C4-2B (cell line): Measurements from ENCODE around the gene ZNF618.

ENCODE experiments used
- H3K27ac ChIP-seq: fragments of 450-650 bp; 2 replicates; pipeline ENCODE4 v1.5.1; 2017
- CTCF ChIP-seq: fragments of 450-650 bp; conservative IDR thresholded peaks from 2 replicates; pipeline ENCODE4 v1.5.1; 2017; ENCODE audit warnings: mild to moderate bottlenecking
- ZFX ChIP-seq: fragments of 450-650 bp; IDR thresholded peaks from 2 replicates; pipeline ENCODE4 v1.6.1; 2017

The ZNF618 gene

DNA sequence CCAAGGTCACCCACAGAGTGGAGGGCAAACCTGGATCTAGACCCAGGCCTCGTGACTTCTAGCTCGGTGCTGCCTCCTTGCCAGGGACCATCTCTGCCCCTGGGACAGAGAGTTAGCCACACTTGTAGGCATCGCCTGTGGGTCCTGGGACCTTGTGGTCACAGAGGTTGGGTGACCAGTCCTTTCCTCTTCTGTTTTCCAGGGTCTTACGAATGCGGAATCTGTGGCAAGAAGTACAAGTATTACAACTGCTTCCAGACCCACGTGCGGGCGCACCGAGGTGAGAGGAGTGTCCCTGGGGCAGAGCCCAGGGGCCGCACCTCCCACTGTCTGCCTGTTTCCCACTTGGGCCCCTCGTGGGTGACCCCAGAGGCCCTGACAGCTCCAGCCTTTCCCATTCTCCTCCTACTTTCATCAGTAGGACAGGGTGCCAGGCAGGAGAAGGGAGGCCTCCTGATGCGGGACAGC lies 125.7 kb downstream of the ZNF618 start:
- H3K27ac ChIP-seq, result no peak overlapping the region
- no peak for TF ChIP-seq CTCF
- TF ChIP-seq ZFX, result no peak

- no peak overlapping the region for H3K27ac ChIP-seq
- TF ChIP-seq CTCF (no peak), ZFX (no peak)
Observed at GRCh38 chr9:114002271-114002985, 126.3 kb downstream of the ZNF618 start.

DNA sequence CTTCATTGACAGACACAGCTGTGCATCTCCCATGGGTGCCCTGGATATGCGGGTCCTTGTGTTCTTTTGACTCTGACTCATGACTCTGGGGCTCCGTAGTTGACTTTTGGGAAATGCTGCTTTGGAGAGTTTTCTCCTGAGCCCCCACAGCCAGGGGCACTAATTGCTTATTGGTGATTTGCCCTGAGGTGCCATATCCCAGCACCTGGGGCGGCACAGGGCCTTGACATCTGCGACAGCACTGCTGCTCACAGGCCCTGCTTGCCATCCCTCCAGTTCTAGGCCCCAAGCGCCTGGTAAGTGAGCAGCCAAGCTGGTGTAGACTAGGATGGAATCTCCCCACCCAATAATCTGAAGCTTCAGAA lies 126.9 kb downstream of the ZNF618 start:
- H3K27ac ChIP-seq, result no peak overlapping the region
- TF ChIP-seq ZFX, result no peak

DNA sequence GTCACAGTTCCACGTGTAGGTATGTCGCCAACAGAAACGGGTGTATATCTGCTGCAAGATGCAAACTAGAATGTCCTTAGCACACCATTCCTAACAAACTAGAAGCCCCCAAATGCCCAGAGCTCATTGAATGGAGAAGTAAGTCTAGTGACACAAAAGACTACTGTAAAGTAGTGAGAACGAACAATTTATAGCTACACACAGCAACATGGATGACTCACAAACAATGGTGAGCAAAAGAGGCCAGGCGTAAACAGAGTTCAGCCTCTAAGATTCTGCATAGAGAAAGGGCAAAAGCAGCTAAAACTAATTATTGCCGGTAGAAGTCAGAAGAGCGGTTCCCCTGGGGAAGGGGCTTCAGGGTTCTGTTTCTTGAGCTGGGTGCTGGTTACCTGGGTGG lies 127.2 kb downstream of the ZNF618 start:
- TF ChIP-seq ZFX, result no peak
- no peak for TF ChIP-seq CTCF
- H3K27ac ChIP-seq, result no peak overlapping the region

GRCh38 chr9:114003758-114004157 lies 127.6 kb downstream of the ZNF618 start:
- TF ChIP-seq CTCF, result no peak
- TF ChIP-seq ZFX, result no peak
- H3K27ac ChIP-seq, result no peak overlapping the region

GRCh38 chr9:114004221-114004716 lies 128.2 kb downstream of the ZNF618 start:
- no peak overlapping the region for H3K27ac ChIP-seq
- TF ChIP-seq CTCF (no peak), ZFX (no peak)

DNA sequence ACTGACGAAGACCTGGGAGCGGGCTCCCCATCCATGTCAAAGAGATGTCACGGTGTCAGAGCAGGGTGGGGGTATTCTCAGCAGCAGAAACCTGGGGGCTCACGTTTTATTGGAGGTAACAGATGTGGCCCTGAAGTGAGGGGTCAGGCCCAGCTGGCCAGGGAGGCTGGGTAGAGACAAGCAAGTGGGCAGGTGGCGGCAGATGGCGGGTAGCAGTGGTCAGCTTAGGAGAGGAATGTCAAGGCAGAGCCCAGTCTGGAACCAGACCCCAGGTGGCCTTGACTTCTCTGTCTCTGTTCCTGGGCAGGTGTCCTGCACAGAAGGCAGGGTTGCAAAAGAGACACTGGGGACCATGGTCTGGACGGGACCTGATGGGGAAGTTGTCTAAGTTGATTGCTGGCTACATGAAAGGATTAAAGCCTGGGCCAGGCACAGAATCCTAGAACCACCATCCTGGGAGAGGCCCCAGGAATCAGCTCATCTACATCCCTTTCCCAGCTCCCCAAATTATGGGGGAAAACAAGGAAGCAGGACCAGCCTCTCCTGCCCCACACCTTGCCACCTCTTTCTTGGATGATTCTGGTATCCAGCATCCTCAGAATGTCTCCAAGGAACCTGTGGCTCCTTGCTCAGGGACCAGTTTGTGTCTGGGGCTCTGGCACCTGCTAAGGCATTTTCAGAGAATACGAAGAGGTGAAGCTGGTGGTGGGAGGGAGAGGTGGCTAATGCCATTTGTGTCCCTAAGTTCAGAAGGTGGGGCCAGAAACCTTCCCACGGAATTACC lies 129.5 kb downstream of the ZNF618 start:
- H3K27ac ChIP-seq, result no peak overlapping the region
- no peak for TF ChIP-seq ZFX
- no peak for TF ChIP-seq CTCF
